ACHN (cell line): ENCODE data around the gene SLC45A1.
A peak's percentile ranks its signal among the peaks of the same experiment; 100 is the strongest.

Source experiments
- DNase-seq: peaks from one replicate; pipeline ENCODE4 v3.0.0-alpha.2; 2015
- in situ Hi-C: cut with HindIII; loops from 2 replicates; pipeline ENCODE4 v1.10.0; 2017; ENCODE audit warnings: low sequenced_read_pairs, low pct_ligation_motif_present, low pct_unique_long_range_greater_than_20kb

Gene SLC45A1

GRCh38 chr1:8303141-8303540 lies 14.8 kb upstream of the SLC45A1 start:
- DNase-seq: no peak
- in situ Hi-C loops: no loop called here

GRCh38 chr1:8303876-8304275 lies 14.0 kb upstream of the SLC45A1 start:
- no peak for DNase-seq
- in situ Hi-C loops: no loop called here

GRCh38 chr1:8307628-8308027 lies 10.3 kb upstream of the SLC45A1 start:
- DNase-seq: no peak
- in situ Hi-C loops: no loop called here

- in situ Hi-C loops: loop anchor here (10.0 kb wide), 1 partner anchor 296 kb away; no protein-coding TSS in a partner anchor
- DNase-seq: no peak
Measured at GRCh38 chr1:8311068-8311718, 6.7 kb upstream of the SLC45A1 start.

GRCh38 chr1:8312235-8313218 lies 5.4 kb upstream of the SLC45A1 start:
- in situ Hi-C loops: loop anchor here (10.0 kb wide), 1 partner anchor 298 kb away; no protein-coding TSS in a partner anchor
- DNase-seq: no peak

- in situ Hi-C loops: loop anchor here (10.0 kb wide), 1 partner anchor 298 kb away; no protein-coding TSS in a partner anchor
- no peak for DNase-seq
Measured at GRCh38 chr1:8313231-8313630, 4.7 kb upstream of the SLC45A1 start.

GRCh38 chr1:8314346-8315280 lies 3.3 kb upstream of the SLC45A1 start:
- peak; percentile 61 for DNase-seq
- in situ Hi-C loops: loop anchor here (10.0 kb wide), 1 partner anchor 300 kb away; no protein-coding TSS in a partner anchor

- DNase-seq: peak; percentile 11
Measured at GRCh38 chr1:8315573-8316475, 2.1 kb upstream of the SLC45A1 start.

GRCh38 chr1:8318436-8318835 lies 522 bp downstream of the SLC45A1 start:
- DNase-seq: no peak
- in situ Hi-C loops: loop anchor here (10.0 kb wide), 1 partner anchor 304 kb away; no protein-coding TSS in a partner anchor

More at GRCh38 chr1:8315573-8316475, 2.1 kb upstream of the SLC45A1 start:
- in situ Hi-C loops: loop anchor here (10.0 kb wide), 1 partner anchor 301 kb away; no protein-coding TSS in a partner anchor

GRCh38 chr1:8321612-8322011 lies 3.7 kb downstream of the SLC45A1 start:
- DNase-seq: no peak
- in situ Hi-C loops: no loop called here

- DNase-seq: no peak
Measured at GRCh38 chr1:8323706-8324105, 5.8 kb downstream of the SLC45A1 start.

GRCh38 chr1:8324176-8324810 lies 6.4 kb downstream of the SLC45A1 start:
- no peak for DNase-seq
- in situ Hi-C loops: no loop called here

More at GRCh38 chr1:8323706-8324105, 5.8 kb downstream of the SLC45A1 start:
- in situ Hi-C loops: no loop called here

- in situ Hi-C loops: no loop called here
- DNase-seq: no peak
Measured at GRCh38 chr1:8325771-8326170, 7.9 kb downstream of the SLC45A1 start.

GRCh38 chr1:8326265-8326664 lies 8.4 kb downstream of the SLC45A1 start:
- in situ Hi-C loops: no loop called here
- no peak for DNase-seq

- in situ Hi-C loops: no loop called here
- DNase-seq: no peak
Measured at GRCh38 chr1:8328271-8328670, 10.4 kb downstream of the SLC45A1 start.

- DNase-seq: no peak
- in situ Hi-C loops: no loop called here
Measured at GRCh38 chr1:8329439-8329838, 11.5 kb downstream of the SLC45A1 start.

GRCh38 chr1:8329858-8330257 lies 11.9 kb downstream of the SLC45A1 start:
- no peak for DNase-seq
- in situ Hi-C loops: no loop called here
